ENCODE results near the gene FARS2.

Gene FARS2

GRCh38 chr6:5464099-5464885 is 203.0 kb downstream of the FARS2 start:
- no peak for DNase-seq
- TF ChIP-seq POLR2A (IDR thresholded peaks at IDR 0.05; ENCODE audit: low read length) (no peak), GATA1 (IDR thresholded peaks at IDR 0.05; ENCODE audit: low read depth, low read length) (no peak)

- peak; percentile 56 to 66 for DNase-seq
- TF ChIP-seq POLR2A (IDR thresholded peaks at IDR 0.05; ENCODE audit: low read length) (no peak), GATA1 (IDR thresholded peaks at IDR 0.05; ENCODE audit: low read depth, low read length) (no peak)
Measured at GRCh38 chr6:5466281-5467136, 205.2 kb downstream of the FARS2 start.

- DNase-seq = no peak
- TF ChIP-seq GATA1 (IDR thresholded peaks at IDR 0.05; ENCODE audit: low read depth, low read length) = no peak
- TF ChIP-seq POLR2A (IDR thresholded peaks at IDR 0.05; ENCODE audit: low read length) = no peak
Measured at GRCh38 chr6:5468586-5468985, 207.3 kb downstream of the FARS2 start.

- TF ChIP-seq GATA1 (IDR thresholded peaks at IDR 0.05; ENCODE audit: low read depth, low read length) (no peak), POLR2A (IDR thresholded peaks at IDR 0.05; ENCODE audit: low read length) (no peak)
- no peak for DNase-seq
Measured at GRCh38 chr6:5469101-5469846, 208.0 kb downstream of the FARS2 start.

GRCh38 chr6:5471044-5471443 is 209.7 kb downstream of the FARS2 start:
- DNase-seq = peak; percentile 45 to 60
- TF ChIP-seq GATA1 (IDR thresholded peaks at IDR 0.05; ENCODE audit: low read depth, low read length) = no peak
- no peak for TF ChIP-seq POLR2A (IDR thresholded peaks at IDR 0.05; ENCODE audit: low read length)

- no peak for DNase-seq
- no peak for TF ChIP-seq POLR2A (IDR thresholded peaks at IDR 0.05; ENCODE audit: low read length)
- TF ChIP-seq GATA1 (IDR thresholded peaks at IDR 0.05; ENCODE audit: low read depth, low read length) = no peak
Measured at GRCh38 chr6:5471637-5472398, 210.5 kb downstream of the FARS2 start.

- DNase-seq = no peak
- TF ChIP-seq GATA1 (IDR thresholded peaks at IDR 0.05; ENCODE audit: low read depth, low read length) = no peak
- no peak for TF ChIP-seq POLR2A (IDR thresholded peaks at IDR 0.05; ENCODE audit: low read length)
Measured at GRCh38 chr6:5472571-5472970, 211.3 kb downstream of the FARS2 start.

- no peak for DNase-seq
- no peak for TF ChIP-seq GATA1 (IDR thresholded peaks at IDR 0.05; ENCODE audit: low read depth, low read length)
- TF ChIP-seq POLR2A (IDR thresholded peaks at IDR 0.05; ENCODE audit: low read length) = no peak
Measured at GRCh38 chr6:5475779-5476178, 214.5 kb downstream of the FARS2 start.

- DNase-seq = peak in 1 of 2 experiments; percentile 30
- TF ChIP-seq POLR2A (IDR thresholded peaks at IDR 0.05; ENCODE audit: low read length) = no peak
- no peak for TF ChIP-seq GATA1 (IDR thresholded peaks at IDR 0.05; ENCODE audit: low read depth, low read length)
Measured at GRCh38 chr6:5478380-5478779, 217.1 kb downstream of the FARS2 start.

GRCh38 chr6:5481033-5481432 is 219.7 kb downstream of the FARS2 start:
- no peak for DNase-seq
- TF ChIP-seq GATA1 (IDR thresholded peaks at IDR 0.05; ENCODE audit: low read depth, low read length) (no peak), POLR2A (IDR thresholded peaks at IDR 0.05; ENCODE audit: low read length) (no peak)

- TF ChIP-seq POLR2A (IDR thresholded peaks at IDR 0.05; ENCODE audit: low read length) (no peak), GATA1 (IDR thresholded peaks at IDR 0.05; ENCODE audit: low read depth, low read length) (no peak)
- DNase-seq = no peak
Measured at GRCh38 chr6:5481750-5482149, 220.4 kb downstream of the FARS2 start.

GRCh38 chr6:5482619-5483018 is 221.3 kb downstream of the FARS2 start:
- TF ChIP-seq POLR2A (IDR thresholded peaks at IDR 0.05; ENCODE audit: low read length) = no peak
- TF ChIP-seq GATA1 (IDR thresholded peaks at IDR 0.05; ENCODE audit: low read depth, low read length) = no peak
- DNase-seq = no peak

- TF ChIP-seq POLR2A (IDR thresholded peaks at IDR 0.05; ENCODE audit: low read length) (no peak), GATA1 (IDR thresholded peaks at IDR 0.05; ENCODE audit: low read depth, low read length) (no peak)
- no peak for DNase-seq
Measured at GRCh38 chr6:5484692-5485091, 223.4 kb downstream of the FARS2 start.
